KG1 (cell line): Measurements from ENCODE around the gene DOP1A.

ENCODE experiments used
- DNase-seq: peaks from one replicate; lab custom pipeline; 2025; lab: John Stamatoyannopoulos, UW

The DOP1A gene, protein sequence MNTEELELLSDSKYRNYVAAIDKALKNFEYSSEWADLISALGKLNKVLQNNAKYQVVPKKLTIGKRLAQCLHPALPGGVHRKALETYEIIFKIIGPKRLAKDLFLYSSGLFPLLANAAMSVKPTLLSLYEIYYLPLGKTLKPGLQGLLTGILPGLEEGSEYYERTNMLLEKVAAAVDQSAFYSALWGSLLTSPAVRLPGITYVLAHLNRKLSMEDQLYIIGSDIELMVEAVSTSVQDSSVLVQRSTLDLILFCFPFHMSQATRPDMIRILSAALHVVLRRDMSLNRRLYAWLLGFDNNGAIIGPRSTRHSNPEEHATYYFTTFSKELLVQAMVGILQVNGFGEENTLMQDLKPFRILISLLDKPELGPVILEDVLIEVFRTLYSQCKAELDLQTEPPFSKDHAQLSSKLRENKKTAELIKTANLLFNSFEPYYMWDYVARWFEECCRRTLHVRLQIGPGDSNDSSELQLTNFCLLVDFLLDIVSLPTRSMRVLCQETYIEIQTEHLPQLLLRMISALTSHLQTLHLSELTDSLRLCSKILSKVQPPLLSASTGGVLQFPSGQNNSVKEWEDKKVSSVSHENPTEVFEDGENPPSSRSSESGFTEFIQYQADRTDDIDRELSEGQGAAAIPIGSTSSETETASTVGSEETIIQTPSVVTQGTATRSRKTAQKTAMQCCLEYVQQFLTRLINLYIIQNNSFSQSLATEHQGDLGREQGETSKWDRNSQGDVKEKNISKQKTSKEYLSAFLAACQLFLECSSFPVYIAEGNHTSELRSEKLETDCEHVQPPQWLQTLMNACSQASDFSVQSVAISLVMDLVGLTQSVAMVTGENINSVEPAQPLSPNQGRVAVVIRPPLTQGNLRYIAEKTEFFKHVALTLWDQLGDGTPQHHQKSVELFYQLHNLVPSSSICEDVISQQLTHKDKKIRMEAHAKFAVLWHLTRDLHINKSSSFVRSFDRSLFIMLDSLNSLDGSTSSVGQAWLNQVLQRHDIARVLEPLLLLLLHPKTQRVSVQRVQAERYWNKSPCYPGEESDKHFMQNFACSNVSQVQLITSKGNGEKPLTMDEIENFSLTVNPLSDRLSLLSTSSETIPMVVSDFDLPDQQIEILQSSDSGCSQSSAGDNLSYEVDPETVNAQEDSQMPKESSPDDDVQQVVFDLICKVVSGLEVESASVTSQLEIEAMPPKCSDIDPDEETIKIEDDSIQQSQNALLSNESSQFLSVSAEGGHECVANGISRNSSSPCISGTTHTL (N-terminal part only)

GRCh38 chr6:83067448-83068439 lies at the start of gene DOP1A:
DOP1A (plus strand) TSS chr6:83067671; CDS start chr6:83096978, 29,307 bp downstream.
- DNase-seq: peak; percentile 91

GRCh38 chr6:83019741-83020140 lies 47.7 kb upstream of the DOP1A start:
- DNase-seq: no peak

DNA sequence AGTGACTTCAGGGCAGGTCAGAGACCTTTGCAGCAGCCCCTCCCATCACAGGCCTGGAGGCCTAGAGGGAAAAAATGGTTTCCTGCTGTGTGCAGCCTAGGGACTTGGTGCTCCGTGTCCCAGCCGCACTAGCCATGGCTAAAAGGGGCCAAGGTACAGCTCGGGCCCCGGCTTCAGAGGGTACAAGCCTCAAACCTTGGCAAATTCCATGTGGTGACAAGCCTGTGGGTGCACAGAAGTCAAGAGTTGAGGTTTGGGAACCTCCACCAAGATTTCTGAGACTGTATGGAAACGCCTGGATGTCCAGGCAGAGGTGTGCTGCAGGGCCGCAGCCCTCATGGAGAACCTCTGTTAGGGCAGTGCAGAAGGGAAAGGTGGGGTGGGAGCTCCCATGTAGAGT lies 35.8 kb upstream of the DOP1A start:
- DNase-seq: no peak

DNA sequence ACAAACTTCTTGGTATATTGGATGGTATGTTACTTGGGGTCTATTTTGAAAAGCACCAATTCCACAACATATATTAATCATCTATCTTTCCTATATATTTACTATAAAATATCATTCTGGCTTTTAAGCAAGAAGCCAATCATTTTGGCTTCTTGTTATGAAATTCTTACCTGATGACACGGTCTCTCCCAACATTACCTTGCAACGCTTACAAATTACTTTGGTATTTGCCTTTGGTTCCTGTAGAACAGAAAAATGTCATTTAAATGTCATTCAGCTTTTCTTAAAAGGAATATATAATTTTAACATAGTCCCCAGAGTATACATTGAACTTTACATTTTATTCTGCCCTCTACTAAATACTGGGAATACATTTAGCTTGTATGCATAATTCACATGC lies 29.2 kb upstream of the DOP1A start:
- DNase-seq: no peak

DNA sequence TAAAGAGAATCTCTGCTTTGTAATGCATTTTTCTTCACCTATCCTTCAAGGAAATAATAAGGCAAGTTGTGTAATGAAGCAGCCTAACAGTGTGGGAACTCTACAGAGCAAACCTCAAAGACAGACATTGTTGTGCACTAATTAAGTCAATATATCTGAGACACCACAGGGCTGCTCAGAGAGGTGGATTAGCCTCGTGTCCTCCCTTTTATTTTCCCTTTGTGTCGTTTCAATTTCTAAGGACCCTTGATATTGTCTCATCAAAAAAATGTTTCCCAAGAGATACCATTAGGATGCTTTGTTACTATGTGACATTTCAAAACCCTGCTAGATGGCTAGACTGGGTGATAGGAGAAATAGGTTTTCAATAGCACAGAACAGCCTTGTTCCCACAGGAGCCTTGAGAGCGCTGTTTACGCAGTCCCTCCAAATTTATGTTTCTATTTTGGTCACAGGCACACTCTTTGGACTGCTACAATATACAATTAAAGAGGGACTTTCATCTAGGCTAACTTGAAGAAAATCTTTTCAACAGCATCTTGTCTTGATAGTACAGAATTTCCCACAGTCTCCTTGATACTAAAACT lies 24.9 kb upstream of the DOP1A start:
- no peak for DNase-seq

DNA sequence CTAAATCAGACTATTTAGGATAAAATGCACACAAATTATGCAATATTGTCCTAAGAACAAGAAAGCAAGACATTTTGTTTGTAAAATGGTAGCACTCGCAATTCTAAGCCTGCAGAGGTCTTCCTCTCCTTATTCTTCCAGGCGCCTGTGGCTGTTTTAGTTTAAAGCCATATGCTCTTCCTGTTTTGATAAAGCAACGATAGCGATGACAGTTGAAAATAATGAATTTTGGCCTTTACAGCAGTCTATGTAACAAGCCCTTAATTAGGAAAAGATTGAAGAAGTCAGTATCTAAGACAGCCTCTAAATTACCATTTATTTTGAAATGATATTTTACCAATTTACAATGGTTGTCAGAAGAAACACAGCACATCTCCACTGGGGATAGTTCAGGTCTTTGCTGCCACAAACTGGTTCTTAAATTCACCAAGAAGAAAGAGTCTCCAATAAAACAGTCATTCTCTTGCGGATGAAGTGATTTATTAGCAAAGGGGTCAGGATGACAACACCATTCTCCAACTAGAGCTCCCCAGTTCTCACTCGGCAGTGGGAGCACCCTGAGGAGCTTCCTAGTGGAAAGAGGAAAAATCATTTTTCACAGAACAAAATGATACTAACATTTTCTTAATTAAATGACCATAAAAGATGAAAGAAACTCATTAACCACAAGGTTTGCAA lies 23.2 kb upstream of the DOP1A start:
- DNase-seq: no peak

DNA sequence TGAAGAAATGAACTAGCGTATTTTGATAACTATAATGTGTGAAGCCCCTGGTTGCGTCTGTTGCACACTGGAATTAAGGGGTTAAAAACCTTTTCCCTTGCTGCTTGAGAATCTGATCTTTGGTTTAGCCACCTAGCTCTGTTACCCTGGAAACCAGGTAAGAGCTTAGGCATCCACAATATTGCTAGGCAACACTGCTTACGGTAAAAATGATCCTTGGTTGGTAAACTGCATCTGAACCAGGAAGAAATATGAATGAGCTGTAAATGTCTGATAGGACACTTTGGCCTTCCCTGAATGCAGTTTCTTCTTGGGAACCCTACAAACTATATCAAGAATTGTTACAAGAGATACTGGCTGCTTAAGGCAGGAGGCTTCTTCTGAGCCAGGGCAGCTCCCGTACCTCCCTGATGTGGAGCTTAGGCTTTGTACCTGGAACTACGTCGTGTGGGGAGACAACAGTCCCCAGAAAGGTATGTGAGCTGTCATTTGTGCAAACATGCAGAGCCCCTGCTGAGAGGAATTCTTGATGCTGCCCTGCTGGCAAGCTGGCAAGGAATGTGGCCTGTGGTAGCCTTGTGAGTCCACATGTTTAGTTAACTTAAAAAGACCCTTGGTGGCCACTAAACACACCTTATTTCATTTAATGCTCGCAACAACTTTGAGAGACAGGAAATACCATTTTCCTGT lies 20.3 kb upstream of the DOP1A start:
- no peak for DNase-seq

DNA sequence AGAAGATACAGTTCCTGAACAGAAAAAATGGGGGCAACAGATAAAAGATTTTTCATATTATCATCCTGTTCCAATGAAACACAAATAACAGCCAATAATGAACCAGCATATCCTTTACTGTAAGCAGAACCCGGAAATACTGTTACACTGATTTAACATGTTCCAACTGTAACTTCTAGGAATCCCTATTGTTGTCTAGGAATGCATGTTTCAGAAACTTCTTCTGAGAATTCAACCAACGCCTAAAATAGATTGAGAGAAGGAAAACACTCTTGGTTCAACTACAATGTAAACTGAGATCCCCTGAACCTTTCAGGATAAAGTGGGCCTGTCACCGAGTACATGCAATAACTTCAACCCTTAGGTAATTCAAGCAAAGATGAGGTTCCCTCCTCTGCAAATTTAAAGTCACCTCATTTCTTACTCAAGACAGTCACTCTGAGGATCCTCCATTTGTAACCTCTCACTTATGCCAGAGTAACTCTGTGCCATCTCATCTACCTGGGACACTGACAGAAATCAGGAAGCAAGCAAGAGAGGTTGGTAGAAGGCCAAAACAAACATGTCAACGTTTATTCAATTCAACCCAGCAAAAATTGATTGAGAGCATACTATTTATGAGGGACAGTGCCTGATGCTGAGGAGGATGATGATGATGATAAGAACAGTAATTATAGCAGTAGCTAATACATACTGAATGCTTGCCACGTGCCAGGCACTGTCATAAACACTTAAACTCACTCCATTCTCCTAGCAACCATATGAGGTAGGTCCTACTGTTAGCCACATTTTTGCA lies 15.9 kb upstream of the DOP1A start:
- DNase-seq: no peak

DNA sequence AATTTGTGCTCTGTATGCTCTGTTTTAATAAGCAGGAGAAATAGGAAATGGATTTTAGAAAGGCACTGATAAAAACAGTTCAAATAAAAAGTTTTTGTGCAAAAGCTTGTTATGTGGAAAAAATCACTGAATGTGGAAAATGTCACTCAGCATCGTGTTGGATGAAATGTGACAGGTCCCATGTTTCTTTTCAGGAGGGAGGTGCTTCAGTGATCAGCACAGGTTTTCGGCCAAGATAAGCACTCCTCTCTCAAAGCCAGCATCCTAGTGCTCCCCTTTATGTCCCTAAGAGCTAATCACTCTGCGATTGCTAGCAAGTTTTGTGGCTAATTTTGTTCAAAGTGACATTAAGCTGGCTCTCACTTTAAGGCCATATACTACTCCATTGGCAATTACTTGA lies 13.8 kb upstream of the DOP1A start:
- DNase-seq: no peak

- DNase-seq: peak; percentile 22
Measured at GRCh38 chr6:83055366-83055964, 12.0 kb upstream of the DOP1A start.

GRCh38 chr6:83057705-83058321 lies 9.7 kb upstream of the DOP1A start:
- DNase-seq: peak; percentile 3

- DNase-seq: no peak
Measured at GRCh38 chr6:83061190-83061589, 6.3 kb upstream of the DOP1A start.

DNA sequence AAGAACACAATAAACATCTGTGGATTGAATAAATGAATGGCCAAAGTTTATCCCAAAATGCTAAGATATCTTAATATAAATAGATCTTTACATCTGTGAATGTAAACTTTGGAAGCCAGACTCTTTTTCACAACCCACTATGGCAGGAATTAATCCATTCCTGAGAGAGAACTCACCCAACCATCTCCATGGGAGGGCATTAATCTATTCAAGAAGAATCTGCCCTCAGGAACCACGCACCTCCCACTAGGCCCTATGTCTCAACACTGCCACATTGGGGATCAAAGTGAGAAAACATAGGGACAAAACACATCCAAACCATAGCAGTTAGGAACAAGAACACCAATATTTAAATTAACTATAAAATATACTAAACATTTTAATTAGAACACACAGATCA lies 5.2 kb upstream of the DOP1A start:
- no peak for DNase-seq

- peak; percentile 89 for DNase-seq
Measured at GRCh38 chr6:83065511-83066192, 1.8 kb upstream of the DOP1A start, which contains the start of gene UBE3D. UBE3D (minus strand) TSS chr6:83065841; CDS start chr6:83065718, 123 bp downstream.

- DNase-seq: no peak
Measured at GRCh38 chr6:83068616-83069015, 1.1 kb downstream of the DOP1A start.

- DNase-seq: no peak
Measured at GRCh38 chr6:83069633-83070032, 2.2 kb downstream of the DOP1A start.

DNA sequence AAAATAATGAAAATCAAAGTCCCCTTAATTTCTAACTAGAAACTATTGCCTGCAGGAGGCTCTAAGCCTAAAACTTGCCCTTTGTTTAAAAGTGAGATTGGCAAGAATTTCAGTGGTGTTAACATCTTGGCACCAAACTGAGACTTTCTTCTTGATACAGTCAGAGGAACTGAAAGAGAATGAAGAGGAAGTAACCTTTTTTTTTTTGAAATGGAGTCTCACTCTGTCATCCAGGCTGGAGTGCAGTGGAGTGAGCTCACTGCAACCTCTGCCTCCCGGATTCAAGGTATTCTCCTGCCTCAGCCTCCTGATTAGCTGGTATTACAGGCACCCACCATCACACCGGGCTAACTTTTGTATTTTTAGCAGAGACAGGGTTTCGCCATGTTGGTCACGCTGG lies 3.6 kb downstream of the DOP1A start:
- DNase-seq: peak; percentile 6
